Adrenal gland (tissue), 12 donors: ENCODE results near the gene SPEG. TPM values are rescaled to one million over a fixed set of nuclear protein-coding genes. Genes with fewer than 3 reads are reported as not detected.

Experiments
- DNase-seq, 7 donors: peaks; one replicate each; pipeline ENCODE4 v3.0.0-alpha.2; 2019 to 2020
- H3K27ac ChIP-seq, 5 donors: fragments of 200-600 bp; sonication (generic) in 4 of 5; 1 replicate in 3 of 5; 2 replicates in 2 of 5; pipeline versions ENCODE4 v1.5.1 to v1.8.0; 2016 to 2020; ENCODE audit warnings: mild to moderate bottlenecking in 1 of 5
- H3K27me3 ChIP-seq: fragments of 200-600 bp; 2 replicates; pipeline ENCODE4 v1.8.0; 2021
- H3K36me3 ChIP-seq, 2 donors: fragments of 200-600 bp; replicated peaks in 1 of 2; 1 replicate in 1 of 2; 2 replicates in 1 of 2; pipeline versions ENCODE4 v1.5.1 to v1.8.0; 2018 to 2022
- H3K4me1 ChIP-seq, 2 donors: fragments of 200-600 bp; replicated peaks in 1 of 2; 1 replicate in 1 of 2; 2 replicates in 1 of 2; pipeline versions ENCODE4 v1.5.1 to v1.8.0; 2018 to 2021
- H3K4me3 ChIP-seq, 4 donors: fragments of 200-600 bp; sonication (generic) in 3 of 4; one replicate each; pipeline ENCODE4 v1.5.1; 2016 to 2018
- H3K9me3 ChIP-seq, 3 donors: fragments of 200-600 bp; sonication (generic) in 1 of 3; replicated peaks in 1 of 3; 1 replicate in 2 of 3; 2 replicates in 1 of 3; pipeline versions ENCODE4 v1.5.1 to v1.8.0; 2016 to 2021
- CTCF ChIP-seq, 6 experiments: fragments of 450-650 bp in 4 of 6; fragments of 200-600 bp in 2 of 6; sonication (generic) in 1 of 6; IDR thresholded peaks; 1 replicate in 5 of 6; 2 replicates in 1 of 6; pipeline versions ENCODE4 v1.5.1 to v1.8.0; 2016 to 2021; ENCODE audit warnings: antibody characterized with exemption in 6 of 6, mild to moderate bottlenecking in 2 of 6, moderate library complexity in 1 of 6
- POLR2A ChIP-seq, 2 donors: fragments of 450-650 bp; IDR thresholded peaks; one replicate each; pipeline ENCODE4 v1.6.1; 2017; ENCODE audit warnings: antibody characterized with exemption in 2 of 2, mild to moderate bottlenecking in 2 of 2, moderate library complexity in 1 of 2
- WGBS, 4 donors: extraction: QIAGEN DNeasy Blood & Tissue Kit in 2 of 4; methylation state at CpG; one replicate each; pipeline versions ENCODE4 v1.1.5 to v1.1.7; 2013 to 2017; 5-methylcytosine and 5-hydroxymethylcytosine counted together
- intact Hi-C, 2 donors: fragments of 100-400 bp; cut with DNase I; formaldehyde crosslinking; loops; one replicate each; pipeline versions ENCODE4 v1.14.1 to v1.15.0; 2022 to 2023
- polyA plus RNA-seq, 3 donors: library from polyadenylated mRNA; stranded (reverse); fragments of 200-250 nt in 2 of 3; fragments of 350-450 nt in 1 of 3; fragmentation: Illumina TruSeq in 1 of 3; extraction: RNeasy Lipid Tissue Mini Kit (QIAGEN cat#74804) in 1 of 3; gene quantifications; one replicate each; pipeline ENCODE4 v1.2.3, GENCODE V29; 2013 to 2014
- total RNA-seq, 9 donors: library from RNA; depleted of rRNA in 4 of 9; stranded (reverse); fragments of >200 nt in 4 of 9; fragments of 120-200 nt in 1 of 9; fragmentation: NEBNext Ultra II Directional in 1 of 9; extraction: Animal tissue kit (Norgen Biotek cat#: 25700) in 1 of 9; gene quantifications; one replicate each; pipeline versions ENCODE4 v1.1.0 to v1.2.4, GENCODE V29; 2013 to 2023
- donor health status: healthy with polysubstance abuse.
- donor health status: Bipolar disorder and iron deficiency.
- donor health status: DM: yes; HTN: yes; CAD: no.
- donor health status: DM: no; HTN: no; CAD: no.
- donor health status: DM: no; HTN: no; CAD: no.
- donor health status: DM: yes; HTN: yes; CAD: no.

Gene SPEG
- total and polyA plus RNA-seq, 12 donors: 0.66 to 178 (median 5.5) TPM

DNA sequence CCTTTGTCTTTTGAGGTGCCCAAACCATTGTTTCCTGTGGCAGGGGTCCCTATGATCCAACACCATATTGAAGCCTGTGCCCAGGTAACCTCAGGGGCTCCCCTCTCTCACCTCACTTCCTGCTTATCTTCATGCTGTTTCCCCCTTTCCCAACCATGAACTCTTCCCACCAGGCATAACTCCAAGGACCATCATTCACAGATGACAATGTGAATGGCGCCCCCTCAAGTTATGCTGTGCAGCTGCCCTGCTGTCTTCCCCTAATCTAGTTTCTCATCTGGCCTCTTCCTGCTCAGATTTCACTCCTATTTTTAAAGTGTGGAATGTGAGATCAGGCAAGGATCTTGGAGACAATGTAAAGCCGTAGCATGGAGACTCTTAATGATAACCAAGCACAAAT is 65.5 kb downstream of the SPEG start:
- H3K27me3 ChIP-seq: peaks cover 3% of the 10 kb centered on the region
- peaks cover 0 to 19% of the 10 kb centered on the region in 2 donors for H3K36me3 ChIP-seq
- no peak overlapping the region for H3K4me3 ChIP-seq
- DNase-seq: no peak
- H3K27ac ChIP-seq: no peak overlapping the region
- 89 to 92% (median 90%) methylated on average over 2 of the region's 2 CpGs for WGBS, 4 donors
- TF ChIP-seq POLR2A (IDR thresholded peaks at IDR 0.05) (no peak), CTCF (IDR thresholded peaks at IDR 0.05) (no peak)
- intact Hi-C loops: no loop called here
- no peaks in the 10 kb centered on the region for H3K9me3 ChIP-seq
- peaks cover 6 to 30% of the 10 kb centered on the region in 2 donors for H3K4me1 ChIP-seq

DNA sequence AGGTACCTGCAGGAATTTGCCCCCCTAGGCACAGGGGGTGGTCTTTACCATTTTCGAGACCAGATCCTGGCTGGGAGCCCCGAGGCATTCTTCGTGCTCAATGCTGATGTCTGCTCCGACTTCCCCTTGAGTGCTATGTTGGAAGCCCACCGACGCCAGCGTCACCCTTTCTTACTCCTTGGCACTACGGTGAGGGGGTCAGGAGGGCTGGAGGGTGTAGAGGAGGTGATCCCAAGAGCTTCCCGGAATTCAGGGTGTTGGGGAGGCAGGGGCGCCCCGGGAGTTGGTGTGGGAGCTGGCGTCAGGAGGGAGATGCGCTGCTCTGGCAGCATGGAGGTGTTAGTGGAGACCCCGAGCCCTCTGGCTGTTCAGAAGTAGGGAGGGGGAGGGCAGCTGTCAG is 67.2 kb downstream of the SPEG start:
- TF ChIP-seq CTCF (IDR thresholded peaks at IDR 0.05) (no peak), POLR2A (IDR thresholded peaks at IDR 0.05) (no peak)
- WGBS, 4 donors: 90 to 96% (median 92%) methylated on average over 12 to 14 of the region's 14 CpGs
- Histone ChIP-seq H3K4me3 (no peak overlapping the region), H3K9me3 (no peaks in the 10 kb centered on the region), H3K27ac (no peak overlapping the region), H3K36me3 (peaks cover 0 to 35% of the 10 kb centered on the region in 2 donors), H3K27me3 (no peaks in the 10 kb centered on the region), H3K4me1 (peaks cover 6 to 23% of the 10 kb centered on the region in 2 donors)
- intact Hi-C loops: no loop called here
- no peak for DNase-seq

DNA sequence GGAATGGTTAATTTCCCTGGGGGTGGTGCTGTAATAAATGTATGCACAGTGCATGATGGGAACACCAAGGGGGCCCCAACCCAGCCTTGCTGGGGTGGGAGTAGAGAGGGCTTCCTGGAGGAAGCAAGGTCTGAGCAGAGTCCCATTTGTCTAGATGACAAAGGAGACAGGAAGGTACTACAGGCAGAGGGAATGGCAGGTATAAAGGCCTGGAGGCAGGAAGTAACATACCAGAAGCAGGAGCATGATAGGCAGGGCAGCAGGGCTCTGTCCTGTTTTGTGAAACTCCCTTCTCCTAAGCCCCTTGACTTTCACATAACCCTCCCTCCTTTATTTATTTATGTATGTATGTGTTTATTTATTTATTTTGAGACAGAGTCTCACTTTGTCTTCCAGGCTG is 68.0 kb downstream of the SPEG start:
- Histone ChIP-seq H3K27me3 (no peaks in the 10 kb centered on the region), H3K9me3 (no peaks in the 10 kb centered on the region), H3K4me3 (no peak overlapping the region), H3K36me3 (peaks cover 0 to 35% of the 10 kb centered on the region in 2 donors), H3K27ac (no peak overlapping the region), H3K4me1 (peaks cover 6 to 16% of the 10 kb centered on the region in 2 donors)
- DNase-seq: no peak
- TF ChIP-seq CTCF (IDR thresholded peaks at IDR 0.05): no peak
- no peak for TF ChIP-seq POLR2A (IDR thresholded peaks at IDR 0.05)
- intact Hi-C loops: no loop called here

- intact Hi-C loops: no loop called here
- TF ChIP-seq POLR2A (IDR thresholded peaks at IDR 0.05): no peak
- no peak for DNase-seq
- Histone ChIP-seq H3K36me3 (peaks cover 0 to 35% of the 10 kb centered on the region in 2 donors), H3K27me3 (no peaks in the 10 kb centered on the region), H3K4me3 (no peak overlapping the region), H3K9me3 (no peaks in the 10 kb centered on the region), H3K4me1 (peaks cover 0 to 6% of the 10 kb centered on the region in 2 donors), H3K27ac (peak overlapping the region in 1 of 5 donors; percentile 64)
- WGBS, 4 donors: 80 to 91% (median 89%) methylated on average over 3 to 9 of the region's 9 CpGs
Observed at GRCh38 chr2:219505585-219505984, 70.9 kb downstream of the SPEG start.

GRCh38 chr2:219506153-219506801 is 71.6 kb downstream of the SPEG start:
- 86 to 92% (median 90%) methylated on average over 17 to 23 of the region's 23 CpGs for WGBS, 4 donors

More at GRCh38 chr2:219506153-219506801, 71.6 kb downstream of the SPEG start:
- Histone ChIP-seq H3K27ac (peak overlapping the region in 1 of 5 donors; percentile 64), H3K36me3 (peaks cover 0 to 35% of the 10 kb centered on the region in 2 donors), H3K4me1 (peaks cover 0 to 6% of the 10 kb centered on the region in 2 donors), H3K4me3 (no peak overlapping the region), H3K27me3 (no peaks in the 10 kb centered on the region), H3K9me3 (no peaks in the 10 kb centered on the region)
- intact Hi-C loops: no loop called here
- no peak for DNase-seq
- no peak for TF ChIP-seq POLR2A (IDR thresholded peaks at IDR 0.05)
- TF ChIP-seq CTCF (IDR thresholded peaks at IDR 0.05): no peak
